Erythroblast (primary cell): ENCODE results near the gene CHODL.

Experiments
- GATA1 ChIP-seq: IDR thresholded peaks from 2 replicates; pipeline ENCODE4 v1.6.1; 2011; ENCODE audit warnings: low read depth, mild to moderate bottlenecking, control low read depth, low read length, moderate library complexity
- POLR2A ChIP-seq: IDR thresholded peaks from 2 replicates; pipeline ENCODE4 v1.6.1; 2011; ENCODE audit warnings: mild to moderate bottlenecking, low read length

GRCh38 chr21:18285379-18285778 is 40.7 kb downstream of the CHODL start:
- TF ChIP-seq POLR2A (no peak), GATA1 (no peak)
